IMR-90 (cell line): ENCODE data around the gene ITSN2. TPM values are rescaled to one million over a fixed set of nuclear protein-coding genes. Genes with fewer than 3 reads are reported as not detected.

Experiments
- ATAC-seq: fragments of 200-7000 bp; cut with Tn5 transposase; 2 replicates; pipeline ENCODE4 v1.9.1; 2020; ENCODE audit warnings: low read depth, mild to moderate bottlenecking, moderate library complexity
- BruUV-seq: library from RNA; stranded (reverse); fragments of 400-500 nt; replicated peaks from 2 replicates; lab custom pipeline; 2021; lab: Mats Ljungman, UMichigan
- CTCF ChIA-PET: fragments of 300-600 bp; formaldehyde crosslinking; extraction: SDS; loops from one replicate; lab custom pipeline; 2021; ENCODE audit warnings: antibody characterized with exemption; lab: Yijun Ruan, JAX
- POLR2A ChIA-PET: fragments of 300-600 bp; sonication (Branson Sonifier 250); formaldehyde crosslinking; loops from one replicate; lab custom pipeline; 2022; ENCODE audit warnings: antibody characterized with exemption; ENCODE audit not compliant: unreplicated experiment; lab: Charles Lee
- DNase-seq: peaks from one replicate; pipeline ENCODE4 v3.0.0; 2013
- H2AFZ ChIP-seq: replicated peaks from 2 replicates; pipeline ENCODE3; 2013; ENCODE audit warnings: low read length, mild to moderate bottlenecking; ENCODE audit not compliant: poor library complexity
- H2AK5ac ChIP-seq: 2 replicates; pipeline ENCODE4 v1.6.1; 2013; ENCODE audit warnings: low read depth, low read length, inconsistent platforms
- H2AK9ac ChIP-seq: replicated peaks from 2 replicates; pipeline ENCODE3; 2013; ENCODE audit warnings: mild to moderate bottlenecking, low read depth, low read length, moderate library complexity; ENCODE audit not compliant: poor library complexity
- H2BK120ac ChIP-seq: 2 replicates; pipeline ENCODE4 v1.6.1; 2013; ENCODE audit warnings: low read depth, low read length, inconsistent platforms
- H2BK15ac ChIP-seq: 3 replicates; pipeline ENCODE4 v1.6.1; 2013; ENCODE audit warnings: low read depth, low read length, inconsistent platforms
- H2BK20ac ChIP-seq: 2 replicates; pipeline ENCODE4 v1.6.1; 2013; ENCODE audit warnings: low read depth, mild to moderate bottlenecking, inconsistent platforms, low read length, moderate library complexity
- H2BK5ac ChIP-seq: 2 replicates; pipeline ENCODE4 v1.6.1; 2013; ENCODE audit warnings: mild to moderate bottlenecking, low read depth, low read length, inconsistent platforms; ENCODE audit not compliant: poor library complexity, severe bottlenecking
- H3K14ac ChIP-seq: replicated peaks from 2 replicates; pipeline ENCODE4 v1.6.1; 2013; ENCODE audit warnings: low read depth, low read length, inconsistent platforms
- H3K18ac ChIP-seq: 2 replicates; pipeline ENCODE4 v1.6.1; 2013; ENCODE audit warnings: low read depth, low read length, control low read depth
- H3K23ac ChIP-seq: 2 replicates; pipeline ENCODE4 v1.6.1; 2013; ENCODE audit warnings: low read depth, low read length, inconsistent platforms
- H3K27ac ChIP-seq: 2 replicates; pipeline ENCODE4 v1.5.1; 2013; ENCODE audit warnings: mild to moderate bottlenecking, control low read depth, low read length; ENCODE audit not compliant: insufficient read depth
- H3K27me3 ChIP-seq: 2 replicates; pipeline ENCODE4 v1.6.1; 2013; ENCODE audit warnings: low read length; ENCODE audit not compliant: control insufficient read depth, insufficient read depth
- H3K36me3 ChIP-seq: 2 replicates; pipeline ENCODE4 v1.6.1; 2013; ENCODE audit warnings: low read length, mixed read lengths; ENCODE audit not compliant: control insufficient read depth, insufficient read depth
- H3K4ac ChIP-seq: 2 replicates; pipeline ENCODE4 v1.6.1; 2013; ENCODE audit warnings: low read depth, low read length, inconsistent platforms
- H3K4me1 ChIP-seq: 2 replicates; pipeline ENCODE4 v1.6.1; 2013; ENCODE audit warnings: low read length, mixed read lengths; ENCODE audit not compliant: control insufficient read depth, insufficient read depth
- H3K4me2 ChIP-seq: 2 replicates; pipeline ENCODE4 v1.6.1; 2013; ENCODE audit warnings: low read depth, mild to moderate bottlenecking, control low read depth, low read length, moderate library complexity
- H3K4me3 ChIP-seq: 2 replicates; pipeline ENCODE4 v1.5.1; 2013; ENCODE audit warnings: low read depth, mild to moderate bottlenecking, control low read depth, low read length, moderate library complexity; ENCODE audit not compliant: insufficient read depth
- H3K56ac ChIP-seq: 2 replicates; pipeline ENCODE4 v1.6.1; 2013; ENCODE audit warnings: low read length, inconsistent platforms; ENCODE audit not compliant: insufficient read depth; ENCODE audit errors: extremely low read depth
- H3K79me1 ChIP-seq, 2 experiments: 2 replicates each; pipeline ENCODE4 v1.6.1; 2013; ENCODE audit warnings: low read length in 2 of 2, inconsistent platforms in 1 of 2, low read depth in 1 of 2
- H3K9ac ChIP-seq: 2 replicates; pipeline ENCODE4 v1.6.1; 2013; ENCODE audit warnings: low read depth, low read length, control low read depth
- H3K9me1 ChIP-seq: 2 replicates; pipeline ENCODE4 v1.6.1; 2013; ENCODE audit warnings: low read length, inconsistent platforms; ENCODE audit not compliant: insufficient read depth
- H3K9me3 ChIP-seq: 2 replicates; pipeline ENCODE4 v1.6.1; 2013; ENCODE audit warnings: low read length; ENCODE audit not compliant: control insufficient read depth, insufficient read depth
- H4K20me1 ChIP-seq: 2 replicates; pipeline ENCODE4 v1.6.1; 2013; ENCODE audit warnings: low read length, inconsistent platforms; ENCODE audit not compliant: insufficient read depth
- H4K5ac ChIP-seq: 2 replicates; pipeline ENCODE4 v1.6.1; 2013; ENCODE audit warnings: mild to moderate bottlenecking, low read depth, low read length, control low read depth
- H4K8ac ChIP-seq, 2 experiments: 2 replicates each; pipeline ENCODE4 v1.6.1; 2013; ENCODE audit warnings: low read depth in 2 of 2, low read length in 2 of 2, control low read depth in 1 of 2, inconsistent platforms in 1 of 2
- H4K91ac ChIP-seq: 2 replicates; pipeline ENCODE4 v1.6.1; 2013; ENCODE audit warnings: low read depth, low read length, inconsistent platforms; ENCODE audit not compliant: insufficient read depth
- BHLHE40 ChIP-seq: fragments of 150-350 bp; IDR thresholded peaks from 2 replicates; pipeline ENCODE4 v1.6.1; 2016; ENCODE audit warnings: mild to moderate bottlenecking, low read depth, low read length
- CEBPB ChIP-seq: IDR thresholded peaks from 2 replicates; pipeline ENCODE4 v1.6.1; 2012; ENCODE audit warnings: low read depth, low read length, improper control_type of control experiment
- CHD1 ChIP-seq: IDR thresholded peaks from 2 replicates; pipeline ENCODE4 v1.6.1; 2012; ENCODE audit warnings: low read depth, low read length, improper control_type of control experiment
- FOS ChIP-seq: fragments of 150-350 bp; IDR thresholded peaks from 2 replicates; pipeline ENCODE4 v1.6.1; 2016; ENCODE audit warnings: low read depth, low read length
- MAFK ChIP-seq: IDR thresholded peaks from 2 replicates; pipeline ENCODE4 v1.6.1; 2012; ENCODE audit warnings: low read depth, low read length, improper control_type of control experiment
- MAZ ChIP-seq: IDR thresholded peaks from 2 replicates; pipeline ENCODE4 v1.6.1; 2012; ENCODE audit warnings: low read depth, mild to moderate bottlenecking, low read length, improper control_type of control experiment, moderate library complexity, borderline replicate concordance
- MXI1 ChIP-seq: IDR thresholded peaks from 2 replicates; pipeline ENCODE4 v1.6.1; 2012; ENCODE audit warnings: low read depth, mild to moderate bottlenecking, low read length, moderate library complexity, borderline replicate concordance
- NFE2L2 ChIP-seq: fragments of 150-350 bp; IDR thresholded peaks from 2 replicates; pipeline ENCODE4 v1.6.1; 2016; ENCODE audit warnings: low read depth, mild to moderate bottlenecking, low read length
- POLR2A ChIP-seq: IDR thresholded peaks from 2 replicates; pipeline ENCODE4 v1.6.1; 2012; ENCODE audit warnings: mild to moderate bottlenecking, low read depth, low read length
- RAD21 ChIP-seq: IDR thresholded peaks from 2 replicates; pipeline ENCODE4 v1.6.1; 2012; ENCODE audit warnings: low read length, improper control_type of control experiment
- RCOR1 ChIP-seq: IDR thresholded peaks from 2 replicates; pipeline ENCODE4 v1.6.1; 2012; ENCODE audit warnings: mild to moderate bottlenecking, low read length, improper control_type of control experiment; ENCODE audit not compliant: insufficient replicate concordance
- RFX5 ChIP-seq: IDR thresholded peaks from 2 replicates; pipeline ENCODE4 v1.8.0; 2012; ENCODE audit warnings: low read depth, mild to moderate bottlenecking, low read length, moderate library complexity
- SMC3 ChIP-seq: fragments of 150-350 bp; IDR thresholded peaks from 2 replicates; pipeline ENCODE4 v1.6.1; 2016; ENCODE audit warnings: low read depth, mild to moderate bottlenecking, antibody characterized with exemption, low read length, moderate library complexity
- WGBS, 2 experiments: methylation state at CpG; one replicate each; pipeline versions ENCODE4 v1.1.5 to v1.1.7; 2013; ENCODE audit warnings: missing lambda C conversion rate in 2 of 2; ENCODE audit not compliant: insufficient read length in 1 of 2; ENCODE audit errors: extremely low coverage in 2 of 2; 5-methylcytosine and 5-hydroxymethylcytosine counted together
- dilution Hi-C: fragments of 300-500 bp; cut with HindIII; formaldehyde crosslinking; loops from one replicate; pipeline ENCODE4 v1.14.3; 2018; ENCODE audit warnings: low sequenced_read_pairs; ENCODE audit not compliant: unreplicated experiment
- in situ Hi-C: fragments of 300-500 bp; cut with MboI; formaldehyde crosslinking; loops from 3 replicates; pipeline ENCODE4 v1.14.3; 2019; ENCODE audit warnings: low sequenced_read_pairs, inconsistent platforms, mixed read lengths
- intact Hi-C: fragments of 100-400 bp; cut with micrococcal nuclease; formaldehyde crosslinking; loops from 2 replicates; pipeline ENCODE4 v1.10.0; 2022
- polyA plus RNA-seq, 3 experiments: library from polyadenylated mRNA; depleted of rRNA; stranded (reverse); fragments of >200 nt; gene quantifications; 2 replicates each; pipeline ENCODE4 v1.2.3, GENCODE V29; 2012; ENCODE audit warnings: low replicate concordance in 1 of 3
- total RNA-seq: library from RNA; depleted of rRNA; stranded (reverse); fragments of >200 nt; gene quantifications from 2 replicates; pipeline ENCODE4 v1.2.3, GENCODE V29; 2012
- TF ChIP-seq, protein P1 (sequence below): fragments of 150-350 bp; IDR thresholded peaks from 2 replicates; pipeline ENCODE4 v1.6.1; 2017; ENCODE audit warnings: mild to moderate bottlenecking, antibody characterized with exemption, low read length, low read depth
- TF ChIP-seq, protein P2 (sequence below): conservative IDR thresholded peaks from 2 replicates; pipeline ENCODE4 v1.5.1; 2012; ENCODE audit warnings: mild to moderate bottlenecking, low read depth, low read length, improper control_type of control experiment
- TF ChIP-seq, protein P3 (sequence below): fragments of 150-350 bp; IDR thresholded peaks from 2 replicates; pipeline ENCODE4 v1.6.1; 2016; ENCODE audit warnings: low read depth, mild to moderate bottlenecking, low read length, moderate library complexity, borderline replicate concordance

The ITSN2 gene
- total and polyA plus RNA-seq, 2 of the 4 experiments (the other 2 are of a cell fraction), result 10.7 to 17.2 TPM

DNA sequence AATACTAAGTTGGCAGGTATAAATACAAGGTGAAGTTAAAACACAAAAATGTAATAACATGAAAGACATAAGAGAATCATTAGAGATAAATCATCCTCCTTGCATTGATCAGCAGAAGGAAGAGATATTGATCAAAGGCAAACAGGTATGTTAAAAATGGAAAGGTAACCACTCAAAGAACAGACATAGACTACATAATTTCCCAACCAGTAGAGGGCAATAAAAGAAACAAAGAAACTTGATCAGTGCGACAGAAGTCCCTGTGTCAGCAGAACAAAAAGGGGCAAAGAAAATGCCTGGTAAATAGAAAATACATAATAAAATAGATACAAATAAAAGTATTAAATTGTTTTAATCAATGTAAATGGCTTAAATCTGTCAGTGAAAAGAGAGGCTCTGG, 131.9 kb downstream of the ITSN2 start:
- DNase-seq (peak; percentile 28), ATAC-seq (no peak)
- Histone ChIP-seq H2BK15ac (no peak overlapping the region), H3K14ac (no peak overlapping the region), H3K9ac (no peak overlapping the region), H3K27me3 (no peaks in the 10 kb centered on the region), H3K9me3 (no peaks in the 10 kb centered on the region), H2BK120ac (no peak overlapping the region), H4K8ac (no peak overlapping the region), H4K20me1 (no peaks in the 10 kb centered on the region), H3K4ac (no peak overlapping the region), H2BK5ac (no peak overlapping the region), H3K56ac (no peak overlapping the region), H3K79me1 (no peaks in the 10 kb centered on the region), H3K4me3 (no peak overlapping the region), H4K5ac (no peak overlapping the region), H3K23ac (no peak overlapping the region), H2AK9ac (no peak overlapping the region), H3K27ac (no peak overlapping the region), H3K36me3 (no peaks in the 10 kb centered on the region; the same call in 1 of the 2 replicates), H3K4me1 (peaks cover 5% of the 10 kb centered on the region), H2AK5ac (no peak overlapping the region), H2BK20ac (no peak overlapping the region), H3K18ac (no peak overlapping the region), H4K91ac (no peak overlapping the region), H2AFZ (no peak overlapping the region), H3K4me2 (no peak overlapping the region), H3K9me1 (no peaks in the 10 kb centered on the region)
- WGBS, 2 experiments, result no CpG with 5 or more reads among the region's 1 CpG
- in situ Hi-C loops (no loop called here), intact Hi-C loops (no loop called here), dilution Hi-C loops (no loop called here)
- TF ChIP-seq CHD1 (no peak), POLR2A (no peak), MXI1 (no peak), RAD21 (peak; percentile 15; the same call in 1 of the 2 replicates), RFX5 (no peak), BHLHE40 (no peak), SMC3 (0 out of 2 replicates have a peak, but pooled peaks have one; percentile 6), RCOR1 (no peak), MAFK (0 out of 2 replicates have a peak, but pooled peaks have one; percentile 48), CEBPB (no peak), FOS (no peak), NFE2L2 (no peak), MAZ (no peak)
- TF ChIP-seq, protein P1, sequence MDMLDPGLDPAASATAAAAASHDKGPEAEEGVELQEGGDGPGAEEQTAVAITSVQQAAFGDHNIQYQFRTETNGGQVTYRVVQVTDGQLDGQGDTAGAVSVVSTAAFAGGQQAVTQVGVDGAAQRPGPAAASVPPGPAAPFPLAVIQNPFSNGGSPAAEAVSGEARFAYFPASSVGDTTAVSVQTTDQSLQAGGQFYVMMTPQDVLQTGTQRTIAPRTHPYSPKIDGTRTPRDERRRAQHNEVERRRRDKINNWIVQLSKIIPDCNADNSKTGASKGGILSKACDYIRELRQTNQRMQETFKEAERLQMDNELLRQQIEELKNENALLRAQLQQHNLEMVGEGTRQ, result no peak
- TF ChIP-seq, protein P2, sequence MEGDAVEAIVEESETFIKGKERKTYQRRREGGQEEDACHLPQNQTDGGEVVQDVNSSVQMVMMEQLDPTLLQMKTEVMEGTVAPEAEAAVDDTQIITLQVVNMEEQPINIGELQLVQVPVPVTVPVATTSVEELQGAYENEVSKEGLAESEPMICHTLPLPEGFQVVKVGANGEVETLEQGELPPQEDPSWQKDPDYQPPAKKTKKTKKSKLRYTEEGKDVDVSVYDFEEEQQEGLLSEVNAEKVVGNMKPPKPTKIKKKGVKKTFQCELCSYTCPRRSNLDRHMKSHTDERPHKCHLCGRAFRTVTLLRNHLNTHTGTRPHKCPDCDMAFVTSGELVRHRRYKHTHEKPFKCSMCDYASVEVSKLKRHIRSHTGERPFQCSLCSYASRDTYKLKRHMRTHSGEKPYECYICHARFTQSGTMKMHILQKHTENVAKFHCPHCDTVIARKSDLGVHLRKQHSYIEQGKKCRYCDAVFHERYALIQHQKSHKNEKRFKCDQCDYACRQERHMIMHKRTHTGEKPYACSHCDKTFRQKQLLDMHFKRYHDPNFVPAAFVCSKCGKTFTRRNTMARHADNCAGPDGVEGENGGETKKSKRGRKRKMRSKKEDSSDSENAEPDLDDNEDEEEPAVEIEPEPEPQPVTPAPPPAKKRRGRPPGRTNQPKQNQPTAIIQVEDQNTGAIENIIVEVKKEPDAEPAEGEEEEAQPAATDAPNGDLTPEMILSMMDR, result peak; percentile 37; the same call in 1 of the 2 replicates
- TF ChIP-seq, protein P3, sequence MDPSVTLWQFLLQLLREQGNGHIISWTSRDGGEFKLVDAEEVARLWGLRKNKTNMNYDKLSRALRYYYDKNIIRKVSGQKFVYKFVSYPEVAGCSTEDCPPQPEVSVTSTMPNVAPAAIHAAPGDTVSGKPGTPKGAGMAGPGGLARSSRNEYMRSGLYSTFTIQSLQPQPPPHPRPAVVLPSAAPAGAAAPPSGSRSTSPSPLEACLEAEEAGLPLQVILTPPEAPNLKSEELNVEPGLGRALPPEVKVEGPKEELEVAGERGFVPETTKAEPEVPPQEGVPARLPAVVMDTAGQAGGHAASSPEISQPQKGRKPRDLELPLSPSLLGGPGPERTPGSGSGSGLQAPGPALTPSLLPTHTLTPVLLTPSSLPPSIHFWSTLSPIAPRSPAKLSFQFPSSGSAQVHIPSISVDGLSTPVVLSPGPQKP, result no peak
- CTCF ChIA-PET, result interaction anchor here (0.6 kb wide), 1 partner anchor 16 kb away, joined by 4 read pairs; no protein-coding TSS in a partner anchor
- POLR2A ChIA-PET, result no interaction called here
- BruUV-seq, result no TSS peak
